ENCODE results near the gene ENDOV.

The ENDOV gene

DNA sequence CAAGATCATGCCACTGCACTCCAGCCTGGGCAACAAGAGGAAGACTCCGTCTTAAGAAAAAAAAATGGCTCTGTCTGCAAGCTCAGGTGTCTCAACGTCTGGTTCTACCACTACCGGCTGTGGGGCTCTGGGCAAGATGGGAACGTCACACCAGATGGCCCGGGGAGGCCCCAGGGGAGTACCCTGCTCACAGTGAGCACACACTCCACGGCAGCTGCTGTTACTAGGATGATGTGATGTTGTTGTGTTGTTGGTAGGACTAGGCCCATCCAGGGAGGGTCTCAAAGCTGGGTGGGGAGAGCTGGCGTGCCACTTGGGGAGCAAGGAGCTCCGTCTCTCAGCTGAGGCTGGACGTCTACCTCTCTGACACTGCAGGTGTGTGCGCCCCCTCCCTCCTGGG lies 70.9 kb downstream of the ENDOV start:
- DNase-seq (ENCODE audit: low spot score) = no peak

DNA sequence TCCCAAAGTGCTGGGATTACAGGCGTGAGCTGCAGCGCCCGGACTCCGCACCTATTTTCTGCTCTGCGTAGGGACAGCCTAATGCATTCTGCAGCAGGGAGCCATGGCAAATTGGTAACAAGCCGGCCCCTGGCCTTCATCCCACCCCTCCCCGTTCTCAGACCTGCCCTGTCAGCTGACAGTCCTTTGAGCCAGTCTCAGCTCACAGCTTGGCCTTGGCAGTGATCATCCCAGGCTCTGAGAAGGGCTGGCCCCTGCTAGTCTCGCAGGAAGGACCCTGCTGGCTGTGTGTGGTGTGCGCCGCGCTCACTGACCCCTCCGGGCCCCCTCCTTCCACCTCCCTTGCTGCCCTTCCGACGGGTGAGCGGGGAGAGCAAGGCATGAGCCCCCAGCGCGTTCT lies 71.7 kb downstream of the ENDOV start:
- DNase-seq (ENCODE audit: low spot score) = no peak

DNA sequence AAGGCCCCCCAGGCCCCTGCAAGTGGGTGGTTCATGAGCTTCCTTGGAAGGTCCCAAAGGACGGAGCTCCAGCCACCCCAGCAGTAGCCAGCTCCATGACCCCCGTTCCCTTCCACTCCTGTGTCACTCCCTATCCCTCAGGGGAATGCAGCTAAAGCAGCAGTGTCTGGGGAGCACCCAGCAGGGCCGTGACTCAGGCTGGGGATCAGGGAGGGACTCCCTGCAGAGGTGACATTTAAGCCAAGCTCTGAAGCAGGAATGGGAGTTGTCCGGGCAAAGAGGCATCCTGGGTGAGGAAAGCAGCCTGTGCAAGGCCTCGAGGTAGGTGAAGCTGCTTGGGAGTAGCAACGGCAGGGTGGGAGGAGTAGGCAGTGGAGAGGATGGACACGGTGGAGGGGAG lies 72.5 kb downstream of the ENDOV start:
- no peak for DNase-seq (ENCODE audit: low spot score)
